Esophagus squamous epithelium (tissue), 4 donors: Measurements from ENCODE around the gene LTBP1.

Experiments used
- CTCF ChIP-seq, 6 experiments: fragments of 450-650 bp in 4 of 6; fragments of 200-600 bp in 2 of 6; sonication (generic) in 2 of 6; IDR thresholded peaks; one replicate each; pipeline ENCODE4 v1.5.1; 2016 to 2019; ENCODE audit warnings: antibody characterized with exemption in 6 of 6, mild to moderate bottlenecking in 4 of 6, moderate library complexity in 4 of 6
- POLR2A ChIP-seq, 4 donors: fragments of 450-650 bp; IDR thresholded peaks; one replicate each; pipeline ENCODE4 v1.6.1; 2017; ENCODE audit warnings: antibody characterized with exemption in 4 of 4, mild to moderate bottlenecking in 4 of 4, moderate library complexity in 3 of 4

- TF ChIP-seq CTCF (IDR thresholded peaks at IDR 0.05) (no peak), POLR2A (IDR thresholded peaks at IDR 0.05) (no peak)
These were observed 428.3 kb downstream of the LTBP1 start for GRCh38 chr2:33375054-33375453.
